Amniotic stem cell (primary cell): ENCODE measurements around the gene AXIN1.
"Not testable (repeated sequence)": the region's sequence is repeated elsewhere in the genome, so short reads cannot be mapped to it uniquely, and the experiment has no call there.

Source experiments
- DNase-seq: peaks from one replicate; lab custom pipeline; 2025; lab: John Stamatoyannopoulos, UW

The AXIN1 gene

GRCh38 chr16:369866-370436, 17.4 kb upstream of the AXIN1 start:
- DNase-seq, result no peak

- DNase-seq, result no peak
These were observed 16.8 kb upstream of the AXIN1 start for GRCh38 chr16:369275-369865.

GRCh38 chr16:368388-369158, 16.1 kb upstream of the AXIN1 start:
- no peak for DNase-seq

- no peak for DNase-seq
These were observed 14.9 kb upstream of the AXIN1 start for GRCh38 chr16:367333-367903.

- DNase-seq, result no peak
These were observed 14.0 kb upstream of the AXIN1 start for GRCh38 chr16:366476-366875.

DNA sequence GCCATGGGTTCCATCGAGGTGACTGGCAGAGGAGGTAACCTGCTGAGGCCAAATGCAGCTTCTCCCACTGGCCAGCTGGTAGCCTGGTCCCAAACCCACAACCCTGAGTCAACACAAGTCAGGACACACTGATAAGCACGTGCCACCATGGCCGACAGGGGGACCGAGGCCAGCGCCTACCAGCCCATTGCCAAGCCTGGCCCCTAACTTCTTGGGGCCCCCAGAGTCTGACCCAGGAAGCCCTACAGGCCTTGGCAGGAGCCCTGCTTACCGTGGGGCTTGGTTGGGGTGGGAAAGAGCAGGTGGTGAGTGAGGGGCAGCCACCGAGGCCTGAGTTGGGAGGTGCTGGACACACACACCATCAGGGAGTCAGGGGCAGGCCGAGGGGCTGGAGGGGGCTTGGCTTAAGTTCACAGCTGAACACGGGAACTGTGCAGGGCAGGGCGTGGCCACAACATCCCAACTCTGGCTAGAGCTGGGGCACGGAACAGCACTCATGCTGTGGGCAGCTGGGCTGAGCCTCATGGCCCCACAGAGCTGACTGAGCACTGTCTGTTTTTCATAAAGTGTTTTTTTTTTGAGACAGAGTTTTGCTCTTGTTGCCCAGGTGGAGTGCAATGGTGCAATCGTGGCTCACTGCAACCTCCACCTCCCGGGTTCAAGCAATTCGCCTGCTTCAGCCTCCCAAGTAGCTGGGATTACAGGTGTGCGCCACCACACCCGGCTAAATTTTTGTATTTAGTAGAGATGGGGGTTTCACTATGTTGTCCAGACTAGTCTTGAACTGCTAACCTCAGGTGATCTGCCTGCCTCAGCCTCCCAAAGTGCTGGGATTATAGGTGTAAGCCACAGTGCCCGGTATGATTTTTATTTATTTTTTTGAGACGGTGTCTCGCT, 12.3 kb upstream of the AXIN1 start:
- no peak for DNase-seq

GRCh38 chr16:363766-364490, 11.4 kb upstream of the AXIN1 start:
- no peak for DNase-seq

DNA sequence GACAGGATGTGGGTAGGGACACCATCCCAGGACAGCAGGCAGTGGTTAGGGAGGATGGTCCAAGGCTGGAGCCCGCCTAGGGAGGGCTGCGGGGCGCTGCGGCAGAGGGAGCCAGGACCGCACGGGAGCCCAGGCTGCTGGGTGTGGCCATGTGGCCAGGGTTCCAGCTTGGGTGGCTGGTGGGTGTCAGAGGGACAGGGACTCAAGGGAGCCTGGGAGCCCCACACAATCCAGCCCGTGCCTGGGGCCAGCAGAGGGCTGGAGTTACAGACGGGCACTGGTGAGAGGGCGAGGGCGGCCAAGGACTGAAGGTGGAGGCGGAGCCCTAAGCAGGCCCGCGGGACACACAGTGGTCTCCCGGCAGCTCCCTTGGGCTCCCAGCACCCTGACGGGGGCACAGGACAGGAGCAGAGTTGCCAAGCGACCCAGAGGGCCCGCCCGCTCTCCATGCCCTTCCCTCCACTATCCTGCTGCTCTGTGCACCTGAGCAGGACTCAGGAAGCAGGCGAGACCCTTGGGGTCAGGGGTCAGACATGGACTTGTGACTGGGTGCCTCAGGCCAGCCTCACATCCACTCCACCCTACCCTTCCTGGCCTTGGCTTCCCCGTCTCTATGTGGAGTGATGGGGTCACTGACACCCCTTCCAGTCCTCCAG, 10.7 kb upstream of the AXIN1 start:
- DNase-seq, result no peak

DNA sequence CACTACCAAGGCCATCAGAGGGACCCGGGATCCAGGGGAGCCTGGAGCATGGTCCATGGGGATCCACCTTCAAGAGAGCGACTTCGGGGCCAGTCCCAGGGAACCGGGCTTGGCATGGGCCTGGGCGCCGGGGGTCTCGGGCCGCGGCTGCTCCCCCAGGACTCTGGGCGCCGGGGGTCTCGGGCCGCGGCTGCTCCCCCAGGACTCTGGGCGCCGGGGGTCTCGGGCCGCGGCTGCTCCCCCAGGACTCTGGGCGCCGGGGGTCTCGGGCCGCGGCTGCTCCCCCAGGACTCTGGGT, 10.1 kb upstream of the AXIN1 start:
- DNase-seq, result not testable (repeated sequence)

- no peak for DNase-seq
These were observed 9.6 kb upstream of the AXIN1 start for GRCh38 chr16:361872-362701.

- DNase-seq, result no peak
These were observed 8.9 kb upstream of the AXIN1 start for GRCh38 chr16:361341-361871.

DNA sequence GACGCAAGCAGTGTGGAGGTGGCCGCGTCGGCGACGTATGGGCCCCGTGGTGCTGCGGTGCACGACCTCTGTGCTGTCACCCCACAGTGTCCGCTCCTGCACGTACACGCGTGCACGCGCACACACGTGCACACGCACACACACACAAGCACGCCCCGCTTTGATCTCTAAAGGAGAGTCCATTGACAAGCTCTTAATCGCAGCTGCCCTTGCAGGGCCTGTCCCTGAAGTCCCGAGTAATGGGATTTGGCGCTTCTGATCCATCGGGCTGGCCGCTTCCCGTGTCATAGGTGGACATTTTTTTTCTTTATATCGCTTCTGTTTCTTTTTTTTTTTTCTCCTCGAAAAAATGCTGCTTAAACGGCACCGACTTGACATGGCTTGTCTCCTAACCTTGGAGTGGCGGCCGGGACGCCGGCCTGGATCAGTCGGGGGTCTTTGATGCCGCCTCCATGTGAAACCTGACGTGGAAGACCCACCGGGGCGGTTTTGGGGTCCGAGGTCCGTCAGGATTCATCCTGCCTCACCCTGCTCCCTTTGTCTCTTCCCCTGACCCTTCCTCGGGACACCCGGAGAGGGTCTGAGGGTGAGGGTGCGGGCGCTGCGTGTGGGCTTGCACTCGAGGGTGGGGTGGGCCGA, 8.3 kb upstream of the AXIN1 start:
- no peak for DNase-seq

GRCh38 chr16:359871-360697, 7.6 kb upstream of the AXIN1 start:
- DNase-seq, result no peak

- DNase-seq, result no peak
These were observed 6.7 kb upstream of the AXIN1 start for GRCh38 chr16:359067-359763.

DNA sequence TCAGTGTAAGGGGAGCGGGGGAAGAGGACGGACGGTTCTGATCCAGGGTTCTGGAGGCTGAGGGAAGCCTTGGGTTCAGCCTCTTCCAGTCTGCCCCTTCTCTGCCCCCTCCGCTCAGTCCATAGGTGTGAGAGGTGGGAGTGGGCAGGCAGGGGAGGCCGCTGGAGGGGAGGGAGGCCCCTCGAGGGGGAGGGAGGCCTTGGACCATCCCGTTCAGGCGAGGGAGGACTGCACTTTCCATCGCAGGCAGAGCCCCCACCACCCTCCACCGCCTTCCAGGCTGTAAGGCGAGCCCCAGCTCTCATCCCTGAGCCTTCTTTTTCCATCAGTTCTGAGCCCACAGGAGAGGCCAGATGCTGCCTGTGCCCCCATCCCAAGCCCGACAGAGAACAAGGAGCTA, 4.2 kb upstream of the AXIN1 start:
- no peak for DNase-seq

DNA sequence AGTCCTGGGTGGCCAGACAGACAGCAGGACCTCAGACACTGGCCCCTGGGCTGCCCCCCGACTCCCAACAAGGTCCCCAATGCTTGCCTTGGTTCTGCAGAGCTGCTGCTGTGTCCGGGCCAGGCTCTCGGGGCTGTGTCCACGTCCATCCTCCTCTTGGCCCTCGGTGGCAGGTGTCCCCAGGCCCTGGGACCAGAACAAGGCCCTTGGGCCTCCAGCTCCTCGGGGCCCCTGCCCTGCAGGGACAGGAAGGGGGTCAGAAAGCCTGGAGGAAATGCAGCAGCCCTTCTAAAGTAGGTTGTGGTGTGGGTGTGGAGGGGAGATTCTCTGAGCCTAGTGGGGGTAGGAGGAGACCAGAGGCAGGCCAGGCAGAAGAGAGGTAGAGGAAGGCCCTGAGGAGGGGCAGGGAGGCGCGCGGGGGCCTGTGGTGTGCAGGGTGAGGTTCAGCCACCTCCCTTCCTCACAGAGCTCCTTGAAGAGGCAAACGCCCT, 2.5 kb upstream of the AXIN1 start:
- no peak for DNase-seq

- no peak for DNase-seq
These were observed 1.9 kb upstream of the AXIN1 start for GRCh38 chr16:354291-354881.
